ENCODE data around the gene KIF19.
"Not testable (repeated sequence)": the region's sequence is repeated elsewhere in the genome, so short reads cannot be mapped to it uniquely, and the experiment has no call there.

DNA sequence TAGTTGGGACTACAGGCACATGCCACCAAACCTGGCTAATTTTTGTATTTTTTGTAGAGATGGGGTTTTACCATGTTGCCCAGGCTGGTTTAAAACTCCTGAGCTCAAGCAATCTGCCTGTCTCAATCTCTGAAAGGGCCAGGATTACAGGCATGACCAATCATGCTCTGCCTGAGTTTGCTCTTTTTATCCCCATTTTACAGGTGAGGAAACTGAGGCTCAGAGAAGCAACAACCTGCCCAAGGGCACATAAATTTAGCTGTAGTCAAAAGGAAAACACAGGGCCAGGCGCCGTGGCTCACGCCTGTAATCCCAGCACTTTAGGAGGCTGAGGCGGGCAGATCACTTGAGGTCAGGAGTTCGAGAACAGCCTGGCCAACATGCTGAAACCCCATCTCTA, 79.3 kb downstream of the KIF19 start:
- TF ChIP-seq, protein P1, sequence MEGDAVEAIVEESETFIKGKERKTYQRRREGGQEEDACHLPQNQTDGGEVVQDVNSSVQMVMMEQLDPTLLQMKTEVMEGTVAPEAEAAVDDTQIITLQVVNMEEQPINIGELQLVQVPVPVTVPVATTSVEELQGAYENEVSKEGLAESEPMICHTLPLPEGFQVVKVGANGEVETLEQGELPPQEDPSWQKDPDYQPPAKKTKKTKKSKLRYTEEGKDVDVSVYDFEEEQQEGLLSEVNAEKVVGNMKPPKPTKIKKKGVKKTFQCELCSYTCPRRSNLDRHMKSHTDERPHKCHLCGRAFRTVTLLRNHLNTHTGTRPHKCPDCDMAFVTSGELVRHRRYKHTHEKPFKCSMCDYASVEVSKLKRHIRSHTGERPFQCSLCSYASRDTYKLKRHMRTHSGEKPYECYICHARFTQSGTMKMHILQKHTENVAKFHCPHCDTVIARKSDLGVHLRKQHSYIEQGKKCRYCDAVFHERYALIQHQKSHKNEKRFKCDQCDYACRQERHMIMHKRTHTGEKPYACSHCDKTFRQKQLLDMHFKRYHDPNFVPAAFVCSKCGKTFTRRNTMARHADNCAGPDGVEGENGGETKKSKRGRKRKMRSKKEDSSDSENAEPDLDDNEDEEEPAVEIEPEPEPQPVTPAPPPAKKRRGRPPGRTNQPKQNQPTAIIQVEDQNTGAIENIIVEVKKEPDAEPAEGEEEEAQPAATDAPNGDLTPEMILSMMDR (IDR thresholded peaks at IDR 0.05) = not testable (repeated sequence)
- not testable (repeated sequence) for TF ChIP-seq POLR2A (IDR thresholded peaks at IDR 0.05); EP300 (IDR thresholded peaks at IDR 0.05; ENCODE audit: low read depth)
